H1 (cell line): ENCODE data around the gene ARL8A. TPM values are rescaled to one million over a fixed set of nuclear protein-coding genes. Genes with fewer than 3 reads are reported as not detected.
A peak's percentile ranks its signal among the peaks of the same experiment; 100 is the strongest.

Source experiments
- CTCF ChIA-PET: fragments of 300-600 bp; sonication (Branson Sonifier 250); formaldehyde crosslinking; loops from one replicate; lab custom pipeline; 2021; ENCODE audit not compliant: partially characterized antibody; lab: Charles Lee
- POLR2A ChIA-PET: fragments of 300-600 bp; sonication (Branson Sonifier 250); formaldehyde crosslinking; loops from one replicate; lab custom pipeline; 2021; ENCODE audit warnings: inconsistent platforms; ENCODE audit not compliant: partially characterized antibody; lab: Charles Lee
- DNase-seq, 2 experiments: peaks; one replicate each; pipeline versions ENCODE4 v3.0.0 to v3.0.0-alpha.2; 2010 to 2022; ENCODE audit warnings: low spot score in 2 of 2, low read depth in 1 of 2, mixed read lengths in 1 of 2
- FAIRE-seq: peaks from 2 replicates; lab custom pipeline; 2011; peaks lifted over from hg19 to GRCh38; lab: Jason Lieb, UNC
- H2AFZ ChIP-seq: 2 replicates; pipeline ENCODE4 v1.8.1; 2012; ENCODE audit warnings: low read length, inconsistent platforms
- H2AK5ac ChIP-seq: 2 replicates; pipeline ENCODE4 v1.6.1; 2013; ENCODE audit warnings: low read depth, low read length
- H2BK120ac ChIP-seq: replicated peaks from 2 replicates; pipeline ENCODE3; 2013; ENCODE audit warnings: low read depth, low read length, inconsistent platforms
- H2BK12ac ChIP-seq: 2 replicates; pipeline ENCODE4 v1.6.1; 2013; ENCODE audit warnings: low read depth, low read length
- H2BK15ac ChIP-seq: 2 replicates; pipeline ENCODE4 v1.6.1; 2013; ENCODE audit warnings: low read length
- H2BK20ac ChIP-seq: 2 replicates; pipeline ENCODE4 v1.6.1; 2013; ENCODE audit warnings: low read length
- H2BK5ac ChIP-seq: 2 replicates; pipeline ENCODE4 v1.6.1; 2013; ENCODE audit warnings: low read depth, low read length
- H3K14ac ChIP-seq: 2 replicates; pipeline ENCODE4 v1.6.1; 2013; ENCODE audit warnings: inconsistent platforms; ENCODE audit not compliant: insufficient read length
- H3K18ac ChIP-seq: 2 replicates; pipeline ENCODE4 v1.6.1; 2013; ENCODE audit warnings: low read length; ENCODE audit errors: extremely low read depth
- H3K23ac ChIP-seq: 2 replicates; pipeline ENCODE4 v1.6.1; 2013; ENCODE audit warnings: inconsistent platforms; ENCODE audit not compliant: insufficient read length
- H3K23me2 ChIP-seq: 2 replicates; pipeline ENCODE4 v1.6.1; 2013; ENCODE audit warnings: low read depth, low read length
- H3K27ac ChIP-seq: 2 replicates; pipeline ENCODE4 v1.6.1; 2011; ENCODE audit warnings: low read depth, low read length, inconsistent platforms
- H3K27me3 ChIP-seq, 4 experiments: replicated peaks in 1 of 4; 1 replicate in 1 of 4; 2 replicates in 3 of 4; pipeline versions ENCODE4 v1.6.1 to v1.8.1; 2011 to 2013; ENCODE audit warnings: low read length in 3 of 4, mild to moderate bottlenecking in 3 of 4, inconsistent platforms in 2 of 4, mixed read lengths in 2 of 4, moderate library complexity in 1 of 4; ENCODE audit not compliant: control insufficient read depth in 3 of 4, insufficient read depth in 3 of 4; ENCODE audit errors: extremely low read depth in 1 of 4
- H3K36me3 ChIP-seq, 4 experiments: 2 replicates each; pipeline versions ENCODE4 v1.6.1 to v1.8.1; 2011 to 2013; ENCODE audit warnings: mild to moderate bottlenecking in 4 of 4, low read length in 3 of 4, moderate library complexity in 2 of 4, control low read depth in 1 of 4, inconsistent platforms in 1 of 4; ENCODE audit not compliant: insufficient read depth in 4 of 4, control insufficient read depth in 2 of 4
- H3K4ac ChIP-seq: replicated peaks from 2 replicates; pipeline ENCODE3; 2013; ENCODE audit warnings: low read length, low read depth, mixed read lengths, inconsistent platforms; ENCODE audit not compliant: insufficient read length
- H3K4me1 ChIP-seq, 4 experiments: replicated peaks in 1 of 4; 1 replicate in 1 of 4; 2 replicates in 3 of 4; pipeline versions ENCODE4 v1.6.1 to v1.8.1; 2011 to 2013; ENCODE audit warnings: low read length in 3 of 4, inconsistent platforms in 2 of 4, mixed read lengths in 1 of 4; ENCODE audit not compliant: insufficient read depth in 4 of 4, control insufficient read depth in 3 of 4
- H3K4me2 ChIP-seq, 2 experiments: 2 replicates each; pipeline versions ENCODE4 v1.6.1 to v1.8.1; 2011 to 2013; ENCODE audit warnings: low read depth in 2 of 2, low read length in 2 of 2, control low read depth in 1 of 2, inconsistent platforms in 1 of 2, mild to moderate bottlenecking in 1 of 2; ENCODE audit not compliant: insufficient read depth in 1 of 2
- H3K4me3 ChIP-seq, 4 experiments: fragments of 200-600, 300-600 bp in 1 of 4; sonication (generic), shearing (Covaris generic), sonication (Bioruptor Twin) in 1 of 4; 2 replicates each; pipeline versions ENCODE4 v1.5.1 to v1.8.1; 2011 to 2016; ENCODE audit warnings: low read length in 4 of 4, low read depth in 3 of 4, control low read depth in 2 of 4, inconsistent platforms in 2 of 4, mild to moderate bottlenecking in 2 of 4, mixed read lengths in 1 of 4, moderate library complexity in 1 of 4; ENCODE audit not compliant: insufficient read depth in 2 of 4; ENCODE audit errors: extremely low read depth in 1 of 4
- H3K56ac ChIP-seq: replicated peaks from 2 replicates; pipeline ENCODE3; 2013; ENCODE audit warnings: low read depth, mild to moderate bottlenecking, mixed read lengths, low read length, inconsistent platforms; ENCODE audit not compliant: insufficient read length
- H3K79me1 ChIP-seq: 2 replicates; pipeline ENCODE4 v1.6.1; 2013; ENCODE audit warnings: low read depth, low read length, control low read depth
- H3K79me2 ChIP-seq, 2 experiments: 2 replicates each; pipeline versions ENCODE4 v1.6.1 to v1.8.1; 2012 to 2013; ENCODE audit warnings: low read length in 2 of 2, mild to moderate bottlenecking in 2 of 2, inconsistent platforms in 1 of 2; ENCODE audit not compliant: insufficient read depth in 2 of 2, control insufficient read depth in 1 of 2
- H3K9ac ChIP-seq, 4 experiments: replicated peaks in 1 of 4; 1 replicate in 1 of 4; 2 replicates in 3 of 4; pipeline versions ENCODE4 v1.6.1 to v1.8.1; 2011 to 2013; ENCODE audit warnings: low read depth in 3 of 4, low read length in 3 of 4, control low read depth in 2 of 4, mild to moderate bottlenecking in 2 of 4, moderate library complexity in 2 of 4, inconsistent platforms in 1 of 4; ENCODE audit errors: extremely low read depth in 1 of 4
- H3K9me3 ChIP-seq, 2 experiments: 2 replicates each; pipeline versions ENCODE4 v1.6.1 to v1.8.1; 2012 to 2013; ENCODE audit warnings: mild to moderate bottlenecking in 2 of 2, moderate library complexity in 2 of 2, control low read depth in 1 of 2, inconsistent platforms in 1 of 2, low read depth in 1 of 2, low read length in 1 of 2, mixed read lengths in 1 of 2; ENCODE audit not compliant: insufficient read depth in 2 of 2
- H4K20me1 ChIP-seq, 2 experiments: replicated peaks in 1 of 2; 2 replicates each; pipeline versions ENCODE3 to v1.8.1; 2011 to 2013; ENCODE audit warnings: inconsistent platforms in 2 of 2, low read length in 2 of 2, mild to moderate bottlenecking in 1 of 2; ENCODE audit not compliant: insufficient read depth in 2 of 2, control insufficient read depth in 1 of 2
- H4K5ac ChIP-seq: 2 replicates; pipeline ENCODE4 v1.6.1; 2013; ENCODE audit warnings: low read length, low read depth, mixed read lengths, inconsistent platforms; ENCODE audit not compliant: insufficient read length
- H4K8ac ChIP-seq: 2 replicates; pipeline ENCODE4 v1.8.0; 2013; ENCODE audit warnings: mild to moderate bottlenecking, moderate library complexity, low read length, inconsistent platforms; ENCODE audit not compliant: insufficient read depth; ENCODE audit errors: extremely low read depth
- H4K91ac ChIP-seq: replicated peaks from 2 replicates; pipeline ENCODE3; 2013; ENCODE audit warnings: low read length, mixed read lengths, inconsistent platforms; ENCODE audit not compliant: insufficient read length
- CBX5 ChIP-seq: fragments of 300-800, 300-1000 bp; sonication (generic); IDR thresholded peaks from 2 replicates; pipeline ENCODE4 v1.7.1; 2016; ENCODE audit warnings: antibody characterized with exemption, low read length, low read depth
- RFX5 ChIP-seq: IDR thresholded peaks from 2 replicates; pipeline ENCODE4 v1.6.1; 2011; ENCODE audit warnings: low read depth, low read length, improper control_type of control experiment, borderline replicate concordance
- RNF2 ChIP-seq: fragments of 200-900, 300-1000 bp; sonication (generic); IDR thresholded peaks from 2 replicates; pipeline ENCODE4 v1.7.1; 2016; ENCODE audit warnings: borderline replicate concordance, low read depth, mild to moderate bottlenecking, antibody characterized with exemption, low read length; ENCODE audit not compliant: poor library complexity, severe bottlenecking; ENCODE audit errors: missing control alignments
- WGBS, 2 experiments: shearing (Covaris generic) in 1 of 2; methylation state at CpG; one replicate each; pipeline versions ENCODE4 v1.1.6 to v1.1.7; 2013 to 2015; ENCODE audit warnings: low lambda C conversion rate in 2 of 2, mixed read lengths in 2 of 2, inconsistent platforms in 1 of 2, low coverage in 1 of 2, missing lambda C conversion rate in 1 of 2; ENCODE audit not compliant: insufficient replicate concordance in 2 of 2, insufficient coverage in 1 of 2, insufficient read length in 1 of 2; ENCODE audit errors: extremely low coverage in 1 of 2, missing lambda C conversion rate in 1 of 2; 5-methylcytosine and 5-hydroxymethylcytosine counted together
- polyA plus RNA-seq, 7 experiments: library from polyadenylated mRNA; depleted of rRNA in 3 of 7; stranded (reverse) in 5 of 7; unstranded in 2 of 7; fragments of >200 nt in 5 of 7; fragments of 200-250 nt in 2 of 7; gene quantifications; 1 replicate in 5 of 7; 2 replicates in 1 of 7; 4 replicates in 1 of 7; pipeline versions ENCODE4 v1.2.1 to v1.2.3, GENCODE V29; 2011 to 2013; ENCODE audit warnings: missing spikeins in 2 of 7, mixed read lengths in 2 of 7
- total RNA-seq: library from RNA; stranded (reverse); fragmentation: NEBNext Ultra II Directional; extraction: Animal tissue kit (Norgen Biotek cat#: 25700); gene quantifications from 2 replicates; pipeline ENCODE4 v1.2.1, GENCODE V29; 2021

Gene ARL8A
- total and polyA plus RNA-seq, 2 of the 8 experiments (the other 6 are each of a cell fraction or from before 2014, with no cell fraction given): 40.3 to 58.7 TPM

DNA sequence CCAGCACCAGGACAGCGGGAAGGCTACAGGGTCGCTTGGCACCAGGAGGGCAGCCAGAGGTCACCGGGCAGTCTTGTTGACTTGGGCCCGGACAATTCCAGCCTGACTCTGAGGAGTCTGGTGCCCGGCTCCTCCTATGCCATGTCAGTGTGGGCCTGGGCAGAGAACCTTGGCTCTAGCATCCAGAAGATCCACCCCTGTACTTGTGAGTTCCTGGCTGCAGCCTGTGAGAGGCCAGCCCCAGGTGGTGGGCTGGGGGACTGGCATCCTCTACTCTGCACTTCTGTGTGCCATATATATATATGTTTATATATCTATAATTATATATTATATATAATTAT, 27.4 kb upstream of the ARL8A start:
- Histone ChIP-seq H3K23ac (no peak overlapping the region), H3K27ac (no peak overlapping the region), H3K36me3 (no peaks in the 10 kb centered on the region), H3K56ac (no peak overlapping the region), H2BK12ac (no peak overlapping the region), H2BK15ac (no peak overlapping the region), H3K23me2 (no peaks in the 10 kb centered on the region), H4K91ac (no peak overlapping the region), H3K18ac (no peak overlapping the region), H3K79me2 (no peaks in the 10 kb centered on the region), H2AFZ (no peak overlapping the region), H2BK5ac (no peak overlapping the region; the same call in 1 of the 2 replicates), H3K4me3 (no peak overlapping the region), H4K20me1 (no peaks in the 10 kb centered on the region), H2BK120ac (no peak overlapping the region), H3K79me1 (no peaks in the 10 kb centered on the region), H3K27me3 (no peaks in the 10 kb centered on the region), H3K4me1 (peaks cover 0 to 3% (median 0%) of the 10 kb centered on the region in 4 experiments; a peak in 1 of 7 replicates), H3K9me3 (no peaks in the 10 kb centered on the region), H3K9ac (no peak overlapping the region), H3K14ac (no peak overlapping the region), H3K4ac (no peak overlapping the region), H4K8ac (no peak overlapping the region), H4K5ac (no peak overlapping the region), H2AK5ac (0 out of 2 replicates have a peak overlapping the region, but pooled peaks have one; percentile 53), H3K4me2 (no peak overlapping the region), H2BK20ac (no peak overlapping the region)
- DNase-seq (no peak), FAIRE-seq (no peak)
- ChIA-PET POLR2A (no interaction called here), CTCF (interaction anchor here (10.1 kb wide), 1 partner anchor 16 kb away, joined by 77 read pairs; no protein-coding TSS in a partner anchor)
- 98% methylated on average over 5 of the region's 5 CpGs; no CpG with 5 or more reads in 1 of the 2 experiments for WGBS, 2 experiments
- TF ChIP-seq CBX5: no peak
- no peak for TF ChIP-seq RNF2
- TF ChIP-seq RFX5: no peak
